ENCODE results near the gene FITM2. TPM values are rescaled to one million over a fixed set of nuclear protein-coding genes. Genes with fewer than 3 reads are reported as not detected.
"Not testable (repeated sequence)": the region's sequence is repeated elsewhere in the genome, so short reads cannot be mapped to it uniquely, and the experiment has no call there.

The FITM2 gene
- total RNA-seq, 4 donors from 2014 or later, result 8.3 to 14.2 (median 12.6) TPM

- H3K36me3 ChIP-seq, result no peaks in the 10 kb centered on the region
- H3K4me3 ChIP-seq (replicated peaks in 1 of 3), result no peak overlapping the region
- intact Hi-C loops (cut with DNase I), result no loop called here
- H3K4me1 ChIP-seq, result peaks cover 12 to 29% of the 10 kb centered on the region in 2 donors
- no peaks in the 10 kb centered on the region for H3K9me3 ChIP-seq
- TF ChIP-seq CTCF (IDR thresholded peaks at IDR 0.05) (no peak), POLR2A (IDR thresholded peaks at IDR 0.05) (no peak)
- H3K27ac ChIP-seq, result peak overlapping the region in 2 of 3 donors; percentile 79 to 81
- DNase-seq, result no peak
- H3K27me3 ChIP-seq, result no peaks in the 10 kb centered on the region
These were observed 9.7 kb downstream of the FITM2 start for GRCh38 chr20:44301285-44301684.

- H3K4me3 ChIP-seq (replicated peaks in 1 of 3); H3K9me3 ChIP-seq; H3K27me3 ChIP-seq; H3K36me3 ChIP-seq; intact Hi-C loops (cut with DNase I); H3K27ac ChIP-seq; DNase-seq: not testable (repeated sequence)
- H3K4me1 ChIP-seq, result peaks cover 12 to 36% of the 10 kb centered on the region in 2 donors
- WGBS, 2 donors, result 88 to 94% methylated on average over 15 to 21 of the region's 42 CpGs
These were observed 11.9 kb downstream of the FITM2 start for GRCh38 chr20:44299011-44299535.

GRCh38 chr20:44297721-44298120 is 13.3 kb downstream of the FITM2 start:
- 92 to 98% methylated on average over 4 of the region's 4 CpGs for WGBS, 2 donors

GRCh38 chr20:44296011-44296410 is 15.0 kb downstream of the FITM2 start:
- Histone ChIP-seq H3K27me3 (no peaks in the 10 kb centered on the region), H3K9me3 (no peaks in the 10 kb centered on the region), H3K4me3 (replicated peaks in 1 of 3) (no peak overlapping the region), H3K4me1 (peaks cover 0 to 10% of the 10 kb centered on the region in 2 donors), H3K36me3 (no peaks in the 10 kb centered on the region), H3K27ac (peak overlapping the region in 1 of 3 donors; percentile 36)
- intact Hi-C loops (cut with DNase I), result no loop called here
- DNase-seq, result peak; percentile 93
- WGBS, 2 donors, result 28 to 37% methylated on average over 7 of the region's 7 CpGs
- TF ChIP-seq CTCF (IDR thresholded peaks at IDR 0.05) (no peak), POLR2A (IDR thresholded peaks at IDR 0.05) (no peak)

More at GRCh38 chr20:44297721-44298120, 13.3 kb downstream of the FITM2 start:
- no peaks in the 10 kb centered on the region for H3K27me3 ChIP-seq
- no peak for TF ChIP-seq CTCF (IDR thresholded peaks at IDR 0.05)
- TF ChIP-seq POLR2A (IDR thresholded peaks at IDR 0.05), result no peak
- peaks cover 11 to 25% of the 10 kb centered on the region in 2 donors for H3K4me1 ChIP-seq
- DNase-seq, result no peak
- no peak overlapping the region for H3K27ac ChIP-seq
- intact Hi-C loops (cut with DNase I), result no loop called here
- no peaks in the 10 kb centered on the region for H3K9me3 ChIP-seq
- no peaks in the 10 kb centered on the region for H3K36me3 ChIP-seq
- H3K4me3 ChIP-seq (replicated peaks in 1 of 3), result no peak overlapping the region

- no peak for DNase-seq
- Histone ChIP-seq H3K9me3 (no peaks in the 10 kb centered on the region), H3K27me3 (no peaks in the 10 kb centered on the region), H3K4me3 (replicated peaks in 1 of 3) (no peak overlapping the region), H3K4me1 (peaks cover 0 to 17% of the 10 kb centered on the region in 2 donors), H3K36me3 (no peaks in the 10 kb centered on the region), H3K27ac (no peak overlapping the region)
- 93 to 99% methylated on average over 7 of the region's 7 CpGs for WGBS, 2 donors
- intact Hi-C loops (cut with DNase I), result no loop called here
- TF ChIP-seq CTCF (IDR thresholded peaks at IDR 0.05), result no peak
- no peak for TF ChIP-seq POLR2A (IDR thresholded peaks at IDR 0.05)
These were observed 19.2 kb downstream of the FITM2 start for GRCh38 chr20:44291754-44292153.

Measured in thyroid gland (tissue), 4 donors.